GM18858 (cell line): ENCODE measurements around the gene C6orf120.
A peak's percentile ranks its signal among the peaks of the same experiment; 100 is the strongest.

ENCODE experiments used
- ATAC-seq: cut with Tn5 transposase; IDR thresholded peaks from one replicate; pipeline ENCODE4 v1.9.1; 2021; ENCODE audit not compliant: unreplicated experiment

The C6orf120 gene

GRCh38 chr6:169724494-169725124 lies 22.7 kb downstream of the C6orf120 start, which contains the start of gene PHF10:
TSS of gene PHF10 (minus strand) at chr6:169724500. CDS start at chr6:169723931, 569 bp downstream.
- peak; percentile 24 for ATAC-seq

GRCh38 chr6:169725125-169726048 lies 23.5 kb downstream of the C6orf120 start:
- peak; percentile 2 for ATAC-seq

- no peak for ATAC-seq
These were observed 24.1 kb downstream of the C6orf120 start for GRCh38 chr6:169726049-169726400.

GRCh38 chr6:169726963-169727362 lies 25.0 kb downstream of the C6orf120 start:
- no peak for ATAC-seq

- ATAC-seq: no peak
These were observed 28.0 kb downstream of the C6orf120 start for GRCh38 chr6:169729961-169730360.

GRCh38 chr6:169738204-169738975 lies 36.5 kb downstream of the C6orf120 start:
- ATAC-seq: no peak

- ATAC-seq: no peak
These were observed 37.1 kb downstream of the C6orf120 start for GRCh38 chr6:169738976-169739529.

DNA sequence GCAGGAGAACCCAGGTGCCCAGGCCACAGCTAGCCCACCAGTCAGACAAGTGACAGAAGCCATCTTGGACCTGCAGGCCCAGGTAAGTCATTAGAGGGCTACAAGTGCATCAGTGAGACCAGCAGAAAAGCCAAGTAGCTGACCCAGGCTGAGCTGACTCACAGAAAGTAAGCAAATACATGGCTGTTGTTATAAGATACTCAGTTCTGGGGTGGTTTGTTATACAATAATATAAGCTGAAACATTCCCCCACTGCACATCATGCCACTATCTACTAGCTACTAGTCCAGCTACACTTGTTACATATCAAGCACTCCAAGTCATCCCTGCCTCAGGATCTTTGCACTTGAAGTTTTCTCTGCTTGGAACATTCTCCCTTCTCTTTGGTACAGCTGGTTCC lies 39.4 kb downstream of the C6orf120 start:
- ATAC-seq: no peak

GRCh38 chr6:169745405-169745804 lies 43.5 kb downstream of the C6orf120 start:
- ATAC-seq: no peak

DNA sequence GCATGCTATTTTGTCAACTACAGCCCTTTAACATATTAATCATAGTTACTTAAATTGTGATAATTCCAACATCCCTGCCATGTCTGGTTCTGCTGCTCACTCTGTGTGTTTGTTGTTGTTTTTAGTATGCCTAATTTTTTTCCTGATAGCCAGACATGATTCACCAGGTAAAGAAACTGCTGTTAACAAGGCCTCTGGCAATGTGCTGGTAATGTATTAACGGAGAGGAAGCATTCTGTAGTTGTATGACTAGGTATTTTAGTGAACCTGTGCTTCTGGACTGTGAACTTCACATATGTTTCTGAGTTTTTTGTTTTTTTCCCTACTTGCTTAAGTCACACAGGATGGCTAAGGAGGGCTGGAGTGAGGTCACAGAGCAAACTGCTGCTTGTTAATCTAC lies 44.6 kb downstream of the C6orf120 start:
- no peak for ATAC-seq

GRCh38 chr6:169751242-169752073 lies 49.5 kb downstream of the C6orf120 start, which contains the start of the genes DYNLT2 and ERMARD:
TSS of gene DYNLT2 (minus strand) at chr6:169751572. CDS start at chr6:169751458, 114 bp downstream.
TSS of gene ERMARD (plus strand) at chr6:169751622. CDS start at chr6:169751658, 36 bp downstream.
- peak; percentile 92 for ATAC-seq

GRCh38 chr6:169752074-169752623 lies 50.2 kb downstream of the C6orf120 start:
- no peak for ATAC-seq
